Activated CD4-positive, CD25-positive, alpha-beta regulatory T cell (primary cell): ENCODE results near the gene STING1.
A peak's percentile ranks its signal among the peaks of the same experiment; 100 is the strongest.
"Not testable (repeated sequence)": the region's sequence is repeated elsewhere in the genome, so short reads cannot be mapped to it uniquely, and the experiment has no call there.

Experiments used
- DNase-seq, 4 experiments: peaks; one replicate each; lab custom pipeline; 2025; lab: John Stamatoyannopoulos, UW

The STING1 gene

DNA sequence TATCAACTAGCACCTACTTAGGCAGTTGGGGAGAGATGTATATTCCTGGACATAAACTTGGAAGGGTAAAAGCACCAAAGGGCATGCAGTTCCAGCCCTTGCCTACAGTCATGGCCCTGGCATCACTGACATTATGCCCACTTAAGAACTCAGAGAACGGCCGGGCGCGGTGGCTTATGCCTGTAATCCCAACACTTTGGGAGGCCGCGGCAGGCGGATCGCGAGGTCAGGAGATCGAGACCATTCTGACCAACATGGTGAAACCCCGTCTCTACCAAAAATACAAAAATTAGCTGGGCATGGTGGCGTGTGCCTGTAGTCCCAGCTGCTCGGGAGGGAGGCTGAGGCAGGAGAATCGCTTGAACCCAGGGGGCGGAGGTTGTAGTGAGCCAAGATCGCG lies 42.1 kb downstream of the STING1 start:
- not testable (repeated sequence) for DNase-seq

DNA sequence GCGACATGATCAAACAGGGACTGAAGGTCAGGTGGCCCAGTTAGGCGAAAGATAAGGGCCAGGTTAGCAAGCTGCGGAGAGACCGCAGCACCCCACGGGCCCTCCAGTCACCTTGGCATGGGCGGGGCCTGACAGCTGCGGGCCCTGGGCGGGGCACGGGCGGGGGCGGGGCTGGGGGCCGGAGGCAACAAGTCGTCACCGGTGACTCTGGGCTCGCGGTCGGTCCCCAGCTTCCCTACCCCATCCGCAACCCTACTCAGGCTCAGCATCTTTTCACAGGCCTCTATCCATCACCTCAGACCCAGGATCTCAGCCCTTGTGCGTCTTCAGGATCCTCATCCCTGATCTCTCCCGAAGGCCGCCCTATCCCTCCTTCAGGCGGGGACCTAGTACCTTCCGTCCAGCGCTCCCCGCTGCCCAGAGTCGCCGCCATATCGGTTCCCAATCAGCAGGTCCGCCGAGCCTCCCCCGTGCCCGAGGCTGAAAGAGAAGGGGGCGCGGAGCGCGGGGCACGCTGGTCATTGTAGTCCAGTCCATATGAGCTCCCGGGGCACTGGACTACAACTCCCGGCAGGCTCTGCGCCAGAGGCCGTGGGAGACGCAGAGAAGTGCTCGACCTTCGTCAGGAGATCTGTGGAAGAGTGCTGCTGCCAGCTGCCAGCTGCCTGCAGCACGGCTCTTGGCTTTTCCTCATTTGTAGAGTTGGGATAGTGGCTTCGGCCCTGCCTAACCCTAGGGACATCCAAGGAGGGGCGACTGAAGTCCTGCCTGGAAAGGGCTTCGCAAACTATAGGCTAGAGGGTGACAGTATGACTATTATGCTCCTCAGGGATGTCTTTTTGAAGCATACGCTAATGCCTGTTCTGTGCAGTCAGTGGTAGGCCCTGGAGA lies 43.3 kb downstream of the STING1 start, which contains the start of gene DNAJC18:
Gene DNAJC18, minus strand, starts transcription at position 513 of the 891 bp plus-strand sequence. Its CDS starts 80 bp downstream, at position 433.
- DNase-seq = peak; percentile 81 to 87 (median 84)

DNA sequence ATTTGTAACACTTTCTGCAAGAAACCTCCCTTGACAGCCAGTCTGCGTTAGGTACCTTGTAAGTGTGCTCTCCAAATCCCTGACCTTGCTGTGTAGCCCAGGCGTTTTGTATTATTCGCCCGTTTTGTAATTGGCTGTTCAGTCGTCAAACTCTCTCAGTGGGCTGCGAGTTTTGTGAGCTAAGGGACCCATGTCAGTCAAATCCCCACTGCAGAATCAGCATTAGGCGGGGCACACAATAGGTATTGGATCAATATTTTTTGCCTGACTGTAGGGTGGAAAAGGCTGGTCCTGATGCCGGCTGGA lies 43.9 kb downstream of the STING1 start:
- no peak for DNase-seq

- no peak for DNase-seq
Observed at GRCh38 chr5:139435676-139436075, 46.9 kb downstream of the STING1 start.

DNA sequence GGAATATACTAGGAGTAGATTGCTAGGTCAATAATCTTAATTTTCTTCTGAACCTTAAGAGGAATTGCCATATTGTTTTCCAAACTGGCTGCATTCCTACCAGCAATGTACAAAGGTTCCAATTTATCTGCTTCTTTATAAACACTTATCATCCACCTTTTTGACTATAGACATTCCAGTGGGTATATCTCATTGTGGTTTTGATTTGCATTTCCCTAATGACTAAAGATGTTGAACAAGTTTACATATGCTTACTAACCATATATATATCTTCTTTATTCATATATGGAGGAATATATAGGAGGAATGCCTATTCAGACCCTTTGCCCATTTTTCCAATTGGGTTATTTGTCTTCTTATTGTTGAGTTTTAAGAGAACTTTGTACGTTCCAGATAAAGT lies 50.9 kb downstream of the STING1 start:
- no peak for DNase-seq

GRCh38 chr5:139430015-139430414 lies 52.5 kb downstream of the STING1 start:
- DNase-seq = no peak

GRCh38 chr5:139426203-139426885 lies 56.2 kb downstream of the STING1 start:
- no peak for DNase-seq
